ENCODE measurements around the gene STAT5B. TPM values are rescaled to one million over a fixed set of nuclear protein-coding genes. Genes with fewer than 3 reads are reported as not detected.
"Not testable (repeated sequence)": the region's sequence is repeated elsewhere in the genome, so short reads cannot be mapped to it uniquely, and the experiment has no call there.

The STAT5B gene
- total RNA-seq, 1 experiment from 2014 or later = 36.4 TPM

- no peak for TF ChIP-seq ATF2 (CRISPR knock-in tag; IDR thresholded peaks at IDR 0.05; ENCODE audit: borderline replicate concordance, low read depth)
- TF ChIP-seq ZNF396 (CRISPR knock-in tag; IDR thresholded peaks at IDR 0.05; ENCODE audit: borderline replicate concordance) = no peak
- TF ChIP-seq ETV6 (CRISPR knock-in tag; IDR thresholded peaks at IDR 0.05) = no peak
- TF ChIP-seq FOXP4 (CRISPR knock-in tag; IDR thresholded peaks at IDR 0.05) = no peak
- no peak for TF ChIP-seq ZBTB21 (CRISPR knock-in tag; IDR thresholded peaks at IDR 0.05; ENCODE audit: borderline replicate concordance)
- no peak for TF ChIP-seq TCF7 (CRISPR knock-in tag; IDR thresholded peaks at IDR 0.05; ENCODE audit: low read depth)
- TF ChIP-seq ZNF532 (CRISPR knock-in tag; IDR thresholded peaks at IDR 0.05; ENCODE audit: borderline replicate concordance) = no peak
- no peak for TF ChIP-seq ESRRA (CRISPR knock-in tag; IDR thresholded peaks at IDR 0.05; ENCODE audit: borderline replicate concordance)
- TF ChIP-seq USF1 (CRISPR knock-in tag; IDR thresholded peaks at IDR 0.05) = no peak
- no peak for TF ChIP-seq FOXJ3 (CRISPR knock-in tag; IDR thresholded peaks at IDR 0.05; ENCODE audit: borderline replicate concordance)
These were observed 63.8 kb downstream of the STAT5B start (continued) for GRCh38 chr17:42212382-42212781.

- ATAC-seq; H3K4me3 Mint-ChIP-seq; H3K27ac Mint-ChIP-seq; H3K4me1 Mint-ChIP-seq; POLR2A ChIA-PET; DNase-seq (ENCODE audit: low spot score); H3K27me3 Mint-ChIP-seq (ENCODE audit: low read depth); H3K9me3 Mint-ChIP-seq: not testable (repeated sequence)
- CTCF ChIA-PET = interaction anchor here (0.6 to 3.3 kb wide), 4 partner anchors 10 to 77 kb away, joined by 3 to 21 read pairs (median 4); no protein-coding TSS in a partner anchor
- peaks cover 46% of the 10 kb centered on the region for H3K36me3 Mint-ChIP-seq
These were observed 64.3 kb downstream of the STAT5B start for GRCh38 chr17:42211921-42212341.

- CTCF ChIA-PET = interaction anchor here (0.7 kb wide), 1 partner anchor 109 kb away, joined by 3 read pairs; no protein-coding TSS in a partner anchor
- ATAC-seq = no peak
- H3K36me3 Mint-ChIP-seq = peaks cover 39% of the 10 kb centered on the region
These were observed 66.1 kb downstream of the STAT5B start for GRCh38 chr17:42210046-42210445.

GRCh38 chr17:42206153-42206612 is 70.0 kb downstream of the STAT5B start:
- H3K9me3 Mint-ChIP-seq; H3K27ac Mint-ChIP-seq; ATAC-seq; CTCF ChIA-PET; H3K4me1 Mint-ChIP-seq; DNase-seq (ENCODE audit: low spot score); H3K4me3 Mint-ChIP-seq; POLR2A ChIA-PET; H3K27me3 Mint-ChIP-seq (ENCODE audit: low read depth): not testable (repeated sequence)
- peaks cover 27% of the 10 kb centered on the region for H3K36me3 Mint-ChIP-seq

More at GRCh38 chr17:42210046-42210445, 66.1 kb downstream of the STAT5B start:
- H3K27me3 Mint-ChIP-seq (ENCODE audit: low read depth) = no peaks in the 10 kb centered on the region
- H3K9me3 Mint-ChIP-seq = no peaks in the 10 kb centered on the region
- H3K27ac Mint-ChIP-seq = no peak overlapping the region
- no peak for DNase-seq (ENCODE audit: low spot score)
- TF ChIP-seq CDX4 (CRISPR knock-in tag; IDR thresholded peaks at IDR 0.05; ENCODE audit: borderline replicate concordance) (no peak), JAZF1 (CRISPR knock-in tag; IDR thresholded peaks at IDR 0.05) (no peak)
- POLR2A ChIA-PET = no interaction called here
- no peaks in the 10 kb centered on the region for H3K4me1 Mint-ChIP-seq
- no peak overlapping the region for H3K4me3 Mint-ChIP-seq
